ENCODE measurements around the gene DNMT3L.
"Not testable (repeated sequence)": the region's sequence is repeated elsewhere in the genome, so short reads cannot be mapped to it uniquely, and the experiment has no call there.

The DNMT3L gene

GRCh38 chr21:44275041-44275440, 13.3 kb upstream of the DNMT3L start:
- no peak for DNase-seq

GRCh38 chr21:44273046-44273445, 11.3 kb upstream of the DNMT3L start:
- no peak for DNase-seq

GRCh38 chr21:44272284-44272858, 10.7 kb upstream of the DNMT3L start:
- no peak for DNase-seq

GRCh38 chr21:44271558-44272283, 10.0 kb upstream of the DNMT3L start:
- DNase-seq, result no peak

- no peak for DNase-seq
These were observed 7.4 kb upstream of the DNMT3L start for GRCh38 chr21:44269090-44269489.

- DNase-seq, result peak in 1 of 2 experiments; percentile 22
These were observed 6.0 kb upstream of the DNMT3L start for GRCh38 chr21:44267655-44268142.

DNA sequence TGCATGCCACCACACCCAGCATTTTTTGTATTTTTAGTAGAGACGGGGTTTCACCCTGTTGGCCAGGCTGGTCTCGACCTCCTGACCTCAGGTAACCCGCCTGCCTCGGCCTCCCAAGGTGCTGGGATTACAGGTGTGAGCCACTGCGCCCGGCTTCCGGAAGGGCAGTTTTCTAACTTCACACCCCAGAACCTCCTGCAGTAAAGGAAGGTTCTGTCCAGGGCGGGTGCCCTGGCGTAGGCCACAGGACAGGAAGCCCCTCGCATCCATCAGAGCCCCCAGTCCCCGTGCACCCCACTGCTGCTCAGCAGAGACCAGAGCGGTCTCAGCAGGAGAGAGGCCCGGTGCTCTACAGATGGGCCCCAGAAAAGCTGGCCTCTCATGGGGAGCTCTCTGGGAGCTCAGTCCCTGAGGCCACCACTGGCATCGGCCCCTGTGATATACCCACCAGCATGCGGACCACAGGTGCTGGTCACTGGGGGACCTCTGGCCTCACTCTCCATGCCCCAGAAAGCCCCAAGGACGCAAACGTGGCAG, 4.1 kb upstream of the DNMT3L start:
- no peak for DNase-seq

DNA sequence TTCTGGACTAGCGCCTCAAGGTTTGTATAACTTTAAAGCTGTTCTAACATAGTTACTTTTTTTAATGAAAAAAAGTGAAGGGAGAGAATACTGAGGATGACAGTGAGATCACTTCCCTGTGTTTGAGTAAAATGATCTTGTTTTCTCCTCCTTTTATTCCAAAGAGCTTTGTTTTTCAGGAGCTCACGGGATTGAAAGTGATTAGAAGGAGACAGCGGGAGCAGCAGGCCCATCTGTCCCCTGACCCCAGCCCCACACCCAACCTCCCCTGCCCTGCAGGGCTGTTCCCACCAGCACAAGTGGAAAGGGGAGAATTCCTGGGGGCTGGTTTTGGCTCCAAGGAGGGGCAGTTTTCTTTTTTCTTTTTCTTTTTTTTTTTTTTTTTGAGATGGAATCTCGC, 2.1 kb upstream of the DNMT3L start:
- no peak for DNase-seq

DNA sequence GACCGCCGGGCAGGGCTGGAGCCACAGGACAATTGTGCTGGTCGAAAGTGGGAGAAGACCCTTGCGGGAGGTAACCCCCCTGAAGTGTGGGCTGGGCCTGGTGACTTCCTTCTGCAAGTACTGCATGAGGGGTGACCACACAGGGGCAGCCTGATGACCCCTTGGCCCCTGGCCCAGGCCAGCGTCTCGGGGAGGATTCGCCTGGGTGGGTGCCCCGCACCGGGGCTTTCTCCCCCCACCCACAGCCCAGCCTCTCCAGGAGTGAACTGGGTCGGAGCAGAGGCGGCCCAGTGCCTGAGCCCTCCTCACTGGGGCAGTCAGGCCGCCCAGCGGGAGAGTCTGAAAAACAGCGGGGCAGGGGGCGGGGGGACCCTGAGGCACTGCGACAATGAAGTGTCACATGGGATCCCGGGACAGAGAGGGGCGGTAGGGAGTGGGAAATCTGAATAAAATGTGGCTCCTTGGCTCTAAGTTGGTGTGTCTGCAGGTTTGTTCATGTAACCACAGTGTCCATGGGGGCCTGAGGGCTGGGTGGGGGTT, 1.6 kb upstream of the DNMT3L start:
- DNase-seq, result no peak

GRCh38 chr21:44262338-44263056, 800 bp upstream of the DNMT3L start:
- DNase-seq, result no peak

GRCh38 chr21:44260791-44261631, 686 bp downstream of the DNMT3L start:
- no peak for DNase-seq

DNA sequence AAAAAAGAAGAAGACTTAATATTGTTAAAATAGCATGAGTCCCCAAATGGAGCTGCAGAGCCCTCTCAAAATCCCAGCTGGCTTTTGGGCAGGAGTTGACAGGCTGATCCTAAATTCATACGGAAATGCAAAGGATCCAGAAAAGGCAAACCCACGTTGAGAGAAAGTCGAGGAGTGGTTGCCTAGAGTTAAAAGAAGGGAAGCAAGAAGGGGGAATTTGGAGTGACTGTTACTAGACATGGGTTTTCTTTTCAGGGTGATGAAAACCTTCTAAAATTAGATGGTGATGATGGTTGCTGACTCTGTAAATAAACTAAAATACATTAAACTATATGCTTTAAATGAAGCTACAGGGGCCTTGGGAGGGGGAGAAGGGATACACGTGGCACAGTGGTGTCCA, 1.6 kb downstream of the DNMT3L start:
- no peak for DNase-seq

DNA sequence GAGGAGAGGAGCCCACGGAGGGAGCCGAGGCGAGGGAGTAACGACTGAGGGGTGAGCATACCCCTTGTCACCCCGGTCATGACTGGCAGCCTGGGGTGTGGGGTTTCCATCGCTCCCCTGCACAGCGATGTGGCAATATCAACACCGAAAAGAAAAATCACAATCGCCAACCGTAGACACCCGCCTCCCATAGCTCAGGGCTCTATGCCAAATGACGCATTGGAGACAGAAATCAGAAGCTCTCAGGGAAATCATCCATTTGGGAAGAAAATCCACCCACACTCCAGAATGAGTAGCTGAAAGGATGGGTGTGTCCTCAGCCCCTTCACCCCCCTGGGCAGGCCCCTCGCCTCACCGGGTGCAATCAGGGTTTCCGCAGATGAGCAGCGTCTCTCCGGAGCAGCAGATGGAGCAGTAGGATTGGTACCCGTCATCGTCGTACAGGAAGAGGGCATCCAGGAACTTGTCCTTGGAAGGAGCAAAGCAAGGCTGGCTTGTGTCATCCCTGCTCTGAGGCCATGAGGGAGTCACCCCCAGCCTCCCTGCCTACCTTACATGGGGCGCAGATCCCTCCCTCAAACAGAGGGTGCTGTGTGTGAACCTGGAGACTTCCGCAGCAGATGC, 2.5 kb downstream of the DNMT3L start:
- DNase-seq, result no peak

GRCh38 chr21:44258056-44258725, 3.5 kb downstream of the DNMT3L start:
- no peak for DNase-seq

DNA sequence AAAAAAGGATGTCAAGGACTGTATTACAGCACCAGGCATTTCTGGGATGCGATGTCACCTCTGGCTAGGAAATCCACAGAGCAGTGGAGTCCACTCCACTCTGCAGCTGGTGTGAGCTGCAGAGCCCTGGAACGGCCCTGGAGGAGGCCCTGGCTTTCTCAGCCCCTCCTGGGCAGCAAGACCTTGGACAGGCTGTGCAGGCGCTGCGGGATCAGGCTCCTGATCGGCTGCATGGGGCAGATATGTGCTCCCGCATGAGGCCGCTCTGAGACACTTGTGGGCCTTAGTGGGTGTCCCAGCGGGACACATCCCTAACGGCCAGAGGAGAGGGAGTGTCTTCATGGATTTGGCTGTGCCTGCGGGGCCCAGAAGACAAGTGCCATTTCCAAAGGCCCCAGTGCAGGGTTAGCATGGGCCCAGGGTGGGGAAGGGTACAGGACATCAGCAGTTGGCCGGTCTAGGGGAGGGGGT, 6.2 kb downstream of the DNMT3L start:
- no peak for DNase-seq

- no peak for DNase-seq
These were observed 7.6 kb downstream of the DNMT3L start for GRCh38 chr21:44253832-44254710.

- not testable (repeated sequence) for DNase-seq
These were observed 12.3 kb downstream of the DNMT3L start for GRCh38 chr21:44249204-44250037.

DNA sequence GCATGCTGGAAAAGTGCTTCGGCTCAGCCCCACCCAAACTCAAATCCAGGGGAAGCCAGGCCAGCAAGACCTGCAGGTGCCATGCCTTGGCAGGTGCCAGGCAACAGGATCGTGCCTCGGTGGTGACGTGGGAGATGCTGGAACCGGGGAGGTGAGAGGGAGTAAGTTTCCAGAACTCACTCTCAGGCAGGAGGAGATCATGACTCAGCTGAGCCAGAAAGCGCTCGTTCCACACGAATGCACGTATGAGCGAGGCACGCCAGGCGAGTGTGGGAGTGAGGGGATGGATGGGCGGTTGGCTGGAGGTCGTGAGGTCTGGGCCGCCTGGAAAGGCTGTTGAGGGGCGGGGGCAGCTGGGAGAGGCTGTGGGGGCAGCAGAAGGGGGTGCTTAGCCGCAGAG, 13.8 kb downstream of the DNMT3L start:
- not testable (repeated sequence) for DNase-seq

- DNase-seq, result not testable (repeated sequence)
These were observed 17.7 kb downstream of the DNMT3L start for GRCh38 chr21:44243980-44244379.

Measured in NCI-H526 (cell line).